NCI-H748 (cell line): Measurements from ENCODE around the gene ILDR2.

ENCODE experiments used
- DNase-seq: peaks from one replicate; lab custom pipeline; 2025; ENCODE audit not compliant: unreplicated experiment; lab: John Stamatoyannopoulos, UW

ILDR2 gene

DNA sequence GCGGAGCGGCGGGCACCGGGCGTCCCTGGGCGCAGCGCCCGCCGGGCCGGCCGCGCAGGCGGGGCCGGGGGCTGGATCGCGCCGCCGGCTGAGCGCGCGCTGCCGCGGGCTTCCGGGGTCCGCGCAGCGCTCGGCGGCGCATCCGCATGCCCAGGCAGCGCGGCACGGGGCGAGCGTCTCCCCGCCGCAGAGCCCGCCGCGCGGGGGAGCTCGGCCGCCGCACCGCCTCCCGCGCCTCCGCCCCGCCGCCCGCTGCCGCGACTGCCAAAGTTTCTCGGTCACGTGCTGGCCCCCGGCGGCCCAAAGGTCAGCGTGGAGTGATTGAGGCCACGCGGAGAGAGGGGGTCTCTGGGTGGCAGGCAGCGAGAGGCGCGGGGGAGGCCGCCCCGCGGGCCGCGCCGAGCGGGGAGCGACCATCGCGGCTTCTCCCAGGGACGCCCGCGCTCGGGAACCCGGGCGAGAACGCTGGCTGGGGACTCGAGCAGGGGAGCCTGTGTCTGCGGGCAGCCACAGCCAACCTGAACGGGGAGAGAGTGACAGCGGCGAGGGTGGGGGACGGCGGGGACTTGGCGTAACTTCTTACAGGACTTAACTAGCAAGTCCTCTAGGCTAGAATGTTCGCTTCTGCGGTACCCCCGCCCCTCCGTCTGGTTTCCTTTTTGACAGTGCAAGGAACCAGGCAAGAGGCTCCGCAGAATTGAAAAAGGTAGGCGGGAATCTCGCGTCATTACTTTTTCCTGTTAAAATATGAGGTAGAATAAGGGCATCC is at the start of gene ILDR2:
ILDR2 (minus strand) TSS at position 180 of the 769 bp plus-strand sequence. CDS start 272 bp downstream, outside the sequence.
- peak; percentile 62 for DNase-seq

DNA sequence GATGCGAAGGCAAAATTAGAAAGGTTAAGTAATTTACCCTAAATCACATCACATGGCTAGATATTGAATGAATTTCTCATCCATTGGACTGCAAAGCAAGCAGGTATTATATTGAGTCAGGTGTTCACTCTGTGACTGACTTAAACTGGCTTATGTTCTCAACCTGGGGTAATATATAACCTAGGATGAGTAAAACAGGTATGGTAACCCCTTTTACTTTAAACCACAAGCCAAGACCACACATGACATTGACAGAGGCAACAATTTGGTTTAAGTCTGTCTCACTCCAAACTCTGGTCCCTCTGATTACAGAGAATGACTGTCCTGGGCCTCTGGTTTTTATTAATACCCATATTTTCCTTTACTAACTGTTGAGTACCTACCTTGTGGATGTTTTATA is 47.0 kb upstream of the ILDR2 start:
- DNase-seq: no peak

GRCh38 chr1:167016100-167016750 is 40.9 kb upstream of the ILDR2 start:
- DNase-seq: no peak

GRCh38 chr1:167013108-167013929 is 38.0 kb upstream of the ILDR2 start:
- no peak for DNase-seq

GRCh38 chr1:167012570-167012969 is 37.2 kb upstream of the ILDR2 start:
- no peak for DNase-seq

DNA sequence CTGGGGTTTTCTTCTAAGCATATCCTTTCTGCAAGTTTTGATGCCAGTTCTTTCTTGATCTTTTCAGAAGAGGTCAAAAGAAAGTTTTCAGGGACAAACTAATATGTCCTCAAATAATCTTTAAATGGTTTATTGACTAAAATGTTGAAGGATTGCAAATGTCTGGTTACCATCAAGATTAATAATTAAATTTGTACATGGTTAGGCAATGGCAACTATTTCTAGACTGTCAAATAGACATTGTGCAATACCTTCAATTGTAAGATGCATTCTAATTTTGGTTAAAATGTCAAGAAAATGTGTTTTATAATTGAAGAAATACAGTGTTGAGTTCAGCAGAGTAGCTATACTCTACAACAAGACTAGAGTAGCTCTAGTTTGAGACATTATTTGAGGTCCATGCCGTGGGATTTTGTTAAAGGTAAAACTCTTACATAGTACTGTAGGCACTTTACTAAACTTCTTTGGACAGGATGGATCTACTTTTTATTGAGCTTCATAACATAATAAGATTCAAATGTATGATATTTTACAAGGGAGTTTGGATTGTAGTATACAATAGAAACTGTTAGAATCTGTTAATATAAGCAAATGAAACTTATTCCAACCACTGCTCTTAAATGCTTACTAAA is 36.3 kb upstream of the ILDR2 start:
- no peak for DNase-seq

GRCh38 chr1:167003711-167004110 is 28.4 kb upstream of the ILDR2 start:
- DNase-seq: no peak

GRCh38 chr1:167002354-167002753 is 27.0 kb upstream of the ILDR2 start:
- DNase-seq: no peak

DNA sequence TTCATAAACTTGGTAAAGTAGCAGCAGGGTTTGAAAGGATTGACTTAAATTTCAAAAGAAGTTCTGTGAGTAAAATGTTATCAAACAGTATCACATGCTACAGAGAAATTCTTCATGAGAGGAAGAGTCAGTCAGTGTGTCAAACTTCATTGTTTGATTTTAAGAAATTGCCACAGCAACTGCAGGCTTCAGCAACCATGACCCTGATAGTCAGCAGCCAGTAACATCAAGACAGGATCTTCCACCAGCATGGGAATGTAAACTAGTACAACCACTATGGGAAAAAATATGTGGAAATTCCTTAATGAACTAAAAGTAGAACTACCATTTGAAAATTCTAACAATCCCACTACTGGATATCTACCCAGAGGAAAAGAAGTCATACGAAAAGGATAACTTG is 25.2 kb upstream of the ILDR2 start:
- no peak for DNase-seq

DNA sequence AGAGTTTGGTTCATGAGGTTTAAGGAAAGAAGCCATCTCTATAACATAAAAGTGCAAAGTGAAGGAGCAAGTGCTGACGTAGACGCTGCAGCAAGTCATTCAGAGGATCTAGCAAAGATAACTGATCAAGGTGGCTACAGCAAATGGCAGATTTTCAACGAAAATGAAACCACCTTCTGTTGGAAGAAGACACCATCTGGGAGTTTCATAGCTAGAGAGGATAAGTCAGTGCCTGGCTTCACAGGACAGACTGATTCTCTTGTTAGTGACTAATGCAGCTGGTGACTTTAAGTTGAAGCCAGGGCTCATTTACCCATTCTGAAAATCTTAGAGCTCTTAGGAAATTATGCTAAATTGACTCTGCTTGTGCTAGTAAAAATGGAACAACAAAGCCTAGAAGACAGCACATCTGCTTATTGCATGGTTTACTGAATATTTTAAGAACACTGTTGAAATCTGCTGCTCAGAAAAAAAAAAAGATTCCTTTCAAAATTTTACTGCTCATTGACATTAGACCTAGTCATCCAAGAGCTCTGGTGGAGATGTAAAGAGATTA is 24.2 kb upstream of the ILDR2 start:
- no peak for DNase-seq

DNA sequence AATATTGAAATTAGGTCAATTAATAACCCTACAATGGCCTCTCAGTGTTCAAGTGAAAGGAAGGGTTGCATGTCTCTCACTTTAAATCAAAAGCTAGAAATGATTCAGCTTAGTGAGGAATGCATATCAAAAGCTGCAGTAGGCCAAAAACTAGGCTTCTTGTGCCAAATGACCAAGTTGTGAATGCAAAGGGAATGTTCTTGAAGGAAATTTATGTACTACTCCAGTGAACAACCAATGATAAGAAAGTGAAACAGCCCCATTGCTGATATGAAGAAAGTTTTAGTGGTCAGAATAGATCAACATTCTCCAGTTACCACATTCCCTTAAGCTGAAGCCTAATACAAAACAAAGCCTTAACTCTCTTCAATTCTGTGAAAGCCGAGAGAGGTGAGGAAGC is 23.7 kb upstream of the ILDR2 start:
- no peak for DNase-seq

- no peak for DNase-seq
Measured at GRCh38 chr1:166988974-166989515, 13.7 kb upstream of the ILDR2 start, which contains the start of gene MAEL. TSS of gene MAEL (plus strand) at chr1:166989280. CDS start at chr1:166989353, 73 bp downstream.

GRCh38 chr1:166981589-166981988 is 6.2 kb upstream of the ILDR2 start:
- no peak for DNase-seq

DNA sequence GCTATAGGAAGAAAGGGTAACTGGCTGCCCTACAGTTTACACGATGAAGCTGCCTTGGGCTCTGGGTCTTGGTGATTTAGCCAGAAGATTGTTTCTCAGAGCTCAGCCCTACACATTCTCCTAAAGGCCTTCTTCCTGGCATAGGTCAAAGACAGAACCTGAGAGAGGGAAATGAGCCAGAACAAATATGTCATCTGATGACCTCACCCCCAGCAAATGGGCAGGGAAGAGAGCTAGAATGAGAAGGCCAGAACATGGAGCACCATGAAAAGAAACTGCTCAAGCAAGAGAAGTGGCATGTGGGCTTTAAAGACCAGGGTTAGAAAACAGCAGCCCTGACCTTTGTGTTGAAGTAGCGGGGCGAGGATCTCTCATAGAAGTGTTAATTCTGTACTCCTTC is 5.5 kb upstream of the ILDR2 start:
- DNase-seq: peak; percentile 59

DNA sequence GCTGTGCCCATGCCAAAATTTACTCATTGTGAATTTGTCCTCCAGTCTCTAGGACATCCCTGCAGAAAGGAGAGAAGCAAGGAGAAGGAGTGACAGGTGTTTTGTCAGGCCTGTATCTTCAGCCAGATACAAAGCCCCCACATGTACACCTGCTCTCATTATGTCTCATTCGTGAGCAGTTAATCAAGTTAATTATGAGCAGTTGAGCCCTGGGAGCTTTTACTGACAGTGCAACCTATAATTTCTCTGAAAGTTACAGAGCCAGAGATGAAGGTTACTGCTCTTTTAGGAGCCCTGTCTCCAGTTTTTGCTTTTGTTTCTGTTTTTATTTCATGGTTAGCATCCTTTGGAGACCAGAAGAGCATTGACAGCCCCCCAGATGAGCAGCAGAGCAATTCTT is 5.0 kb upstream of the ILDR2 start:
- DNase-seq: peak; percentile 82

GRCh38 chr1:166978821-166979220 is 3.5 kb upstream of the ILDR2 start:
- DNase-seq: no peak

DNA sequence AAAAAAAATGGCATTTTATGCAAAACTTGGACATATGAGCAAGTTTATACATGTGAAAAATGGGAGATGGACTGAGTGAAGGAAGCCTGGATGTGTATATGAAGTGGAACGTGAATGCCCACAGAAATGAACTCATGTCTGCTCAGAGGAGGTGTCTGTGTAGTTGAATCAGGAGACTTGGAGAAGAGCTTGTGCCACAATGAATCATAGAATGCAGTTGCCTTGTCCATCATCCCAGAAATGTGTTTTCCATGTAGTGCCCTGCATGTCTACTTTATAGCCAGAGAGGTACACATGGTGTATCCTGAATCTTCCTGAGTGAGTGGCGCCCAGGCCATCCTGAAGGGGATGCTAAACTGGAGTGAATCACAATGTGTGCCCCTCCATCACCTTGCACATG is 2.6 kb upstream of the ILDR2 start:
- DNase-seq: peak; percentile 29

GRCh38 chr1:166974647-166975345 is 544 bp downstream of the ILDR2 start:
- peak; percentile 29 for DNase-seq

DNA sequence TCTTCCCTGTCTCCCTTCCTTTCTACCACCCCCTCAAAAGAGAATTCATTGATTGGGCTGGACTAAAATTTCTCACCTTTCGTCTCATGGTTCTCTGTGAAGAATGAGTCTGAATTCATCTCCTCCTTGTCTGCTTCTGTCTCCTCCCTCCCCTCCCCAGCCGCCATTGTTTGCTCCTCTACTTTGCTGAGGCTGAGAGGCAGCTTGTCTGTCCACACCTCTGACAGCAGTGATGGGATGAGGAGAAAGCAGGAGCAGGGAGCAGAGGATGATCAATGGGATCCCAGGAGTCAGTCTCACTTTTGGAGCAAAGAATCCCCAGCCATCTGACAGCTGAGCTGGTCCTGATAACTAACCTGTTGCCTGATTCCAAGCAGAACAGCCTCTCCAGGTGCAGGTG is 2.5 kb downstream of the ILDR2 start:
- DNase-seq: no peak

DNA sequence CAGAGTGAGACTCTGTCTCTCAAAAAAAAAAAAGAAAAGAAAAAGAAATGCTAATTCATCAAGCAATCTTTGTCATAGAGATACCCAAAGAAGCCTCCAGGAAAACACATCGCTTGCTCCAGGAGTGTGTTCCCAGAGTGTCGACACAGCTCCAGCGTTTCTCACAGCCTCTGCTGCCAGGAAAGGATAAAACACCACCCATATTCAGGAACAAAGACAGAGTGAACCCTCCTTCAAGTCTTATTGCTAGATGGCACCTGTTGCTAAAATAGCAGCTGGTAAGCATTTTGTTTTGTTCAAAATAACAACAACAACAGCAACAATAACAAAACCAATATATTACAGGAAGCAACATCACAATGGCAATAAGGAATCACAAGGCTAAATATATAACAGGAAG is 3.1 kb downstream of the ILDR2 start:
- DNase-seq: no peak
